ENCODE results near the gene CTNNA3.

DNA sequence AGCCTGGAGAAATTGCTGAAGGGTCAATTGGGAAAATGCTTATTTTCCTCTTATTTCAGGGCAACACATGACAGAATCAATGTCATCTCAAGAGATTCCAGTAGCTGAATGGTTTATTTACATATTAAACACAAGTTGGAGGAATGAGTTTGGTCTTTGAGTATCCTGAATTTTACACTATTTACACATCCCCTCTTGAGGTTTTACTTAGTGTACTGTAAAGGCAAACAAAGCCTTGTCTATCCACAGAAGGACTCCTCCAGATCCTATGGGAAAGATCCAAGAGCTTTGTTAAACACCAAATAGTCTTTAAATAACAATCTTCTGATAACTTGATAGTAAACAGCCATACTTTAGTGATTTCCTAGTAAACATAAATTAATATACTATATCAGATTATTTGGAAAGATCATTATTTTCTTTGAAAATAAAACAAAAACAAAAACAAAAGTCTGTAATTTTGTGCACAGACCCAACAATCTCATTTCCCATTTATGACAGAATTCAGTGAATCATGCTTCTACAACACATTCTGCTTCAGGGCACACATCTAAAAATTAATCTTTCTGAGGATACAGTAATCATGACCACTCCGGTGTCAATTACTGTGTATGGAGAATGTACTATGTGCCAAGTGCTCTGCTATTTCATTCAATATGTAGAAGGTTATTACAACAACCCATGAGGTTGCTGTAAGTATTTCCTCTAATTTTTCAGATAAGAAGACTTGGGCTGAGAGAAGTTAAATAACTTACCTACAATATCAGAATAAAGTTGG, 1345.2 kb downstream of the CTNNA3 start:
- TF ChIP-seq EZH2 (IDR thresholded peaks at IDR 0.05; ENCODE audit: borderline replicate concordance, low read length), result no peak
- TF ChIP-seq, protein P1, sequence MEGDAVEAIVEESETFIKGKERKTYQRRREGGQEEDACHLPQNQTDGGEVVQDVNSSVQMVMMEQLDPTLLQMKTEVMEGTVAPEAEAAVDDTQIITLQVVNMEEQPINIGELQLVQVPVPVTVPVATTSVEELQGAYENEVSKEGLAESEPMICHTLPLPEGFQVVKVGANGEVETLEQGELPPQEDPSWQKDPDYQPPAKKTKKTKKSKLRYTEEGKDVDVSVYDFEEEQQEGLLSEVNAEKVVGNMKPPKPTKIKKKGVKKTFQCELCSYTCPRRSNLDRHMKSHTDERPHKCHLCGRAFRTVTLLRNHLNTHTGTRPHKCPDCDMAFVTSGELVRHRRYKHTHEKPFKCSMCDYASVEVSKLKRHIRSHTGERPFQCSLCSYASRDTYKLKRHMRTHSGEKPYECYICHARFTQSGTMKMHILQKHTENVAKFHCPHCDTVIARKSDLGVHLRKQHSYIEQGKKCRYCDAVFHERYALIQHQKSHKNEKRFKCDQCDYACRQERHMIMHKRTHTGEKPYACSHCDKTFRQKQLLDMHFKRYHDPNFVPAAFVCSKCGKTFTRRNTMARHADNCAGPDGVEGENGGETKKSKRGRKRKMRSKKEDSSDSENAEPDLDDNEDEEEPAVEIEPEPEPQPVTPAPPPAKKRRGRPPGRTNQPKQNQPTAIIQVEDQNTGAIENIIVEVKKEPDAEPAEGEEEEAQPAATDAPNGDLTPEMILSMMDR (conservative IDR thresholded peaks at IDR 0.05 in 1 of 2, IDR thresholded peaks at IDR 0.05 in 1 of 2; ENCODE audit: extremely low read depth in 1 of 2, insufficient read depth in 1 of 2, low read depth in 1 of 2, low read length in 2 of 2), result no peak

Data from mammary epithelial cell (primary cell).